BJ (cell line): ENCODE measurements around the gene FTSJ3. TPM values are rescaled to one million over a fixed set of nuclear protein-coding genes. Genes with fewer than 3 reads are reported as not detected.

Source experiments
- CTCF ChIA-PET: fragments of 350-600 bp; formaldehyde crosslinking; extraction: SDS; loops from one replicate; lab custom pipeline; 2021; ENCODE audit warnings: antibody characterized with exemption, inconsistent platforms; lab: Yijun Ruan, JAX
- POLR2A ChIA-PET: fragments of 300-600 bp; sonication (Branson Sonifier 250); formaldehyde crosslinking; extraction: SDS; loops from one replicate; lab custom pipeline; 2021; ENCODE audit warnings: antibody characterized with exemption; lab: Charles Lee
- DNase-seq: peaks from one replicate; pipeline ENCODE4 v3.0.0-alpha.2; 2011; ENCODE audit warnings: low read depth
- H3K27me3 ChIP-seq: 2 replicates; pipeline ENCODE4 v1.6.0; 2011; ENCODE audit warnings: low read length; ENCODE audit not compliant: control insufficient read depth, insufficient read depth
- H3K36me3 ChIP-seq: 2 replicates; pipeline ENCODE4 v1.5.1; 2011; ENCODE audit warnings: low read length; ENCODE audit not compliant: control insufficient read depth, insufficient read depth
- H3K4me3 ChIP-seq: 2 replicates; pipeline ENCODE4 v1.5.1; 2011; ENCODE audit warnings: low read depth, mild to moderate bottlenecking, control low read depth, low read length
- CTCF ChIP-seq: IDR thresholded peaks from 2 replicates; pipeline ENCODE4 v1.5.1; 2011; ENCODE audit warnings: low read depth, mild to moderate bottlenecking, control low read depth, inconsistent platforms, low read length, moderate library complexity; ENCODE audit not compliant: insufficient read depth
- polyA plus RNA-seq: library from polyadenylated mRNA; depleted of rRNA; stranded (reverse); fragments of >200 nt; gene quantifications from 2 replicates; pipeline ENCODE4 v1.2.3, GENCODE V29; 2011

FTSJ3 gene
- polyA plus RNA-seq, 1 experiment, result 42.1 TPM

- no peak for TF ChIP-seq CTCF
- DNase-seq, result no peak
- peaks cover 48% of the 10 kb centered on the region for H3K36me3 ChIP-seq
- CTCF ChIA-PET, result interaction anchor here (1.8 kb wide), 1 partner anchor 27 kb away, joined by 4 read pairs; no protein-coding TSS in a partner anchor
- POLR2A ChIA-PET, result no interaction called here
- no peak overlapping the region for H3K4me3 ChIP-seq
- no peaks in the 10 kb centered on the region for H3K27me3 ChIP-seq
Measured at GRCh38 chr17:63816669-63817068, 10.8 kb downstream of the FTSJ3 start.

- no peaks in the 10 kb centered on the region for H3K27me3 ChIP-seq
- DNase-seq, result no peak
- peaks cover 45% of the 10 kb centered on the region for H3K36me3 ChIP-seq
- H3K4me3 ChIP-seq, result no peak overlapping the region
- CTCF ChIA-PET, result interaction anchor here (1.8 kb wide), 1 partner anchor 27 kb away, joined by 4 read pairs; no protein-coding TSS in a partner anchor
- POLR2A ChIA-PET, result no interaction called here
- no peak for TF ChIP-seq CTCF
Measured at GRCh38 chr17:63816123-63816522, 11.3 kb downstream of the FTSJ3 start.

GRCh38 chr17:63809970-63810369, 17.5 kb downstream of the FTSJ3 start:
- H3K36me3 ChIP-seq, result peaks cover 18% of the 10 kb centered on the region
- TF ChIP-seq CTCF, result no peak
- H3K27me3 ChIP-seq, result no peaks in the 10 kb centered on the region
- DNase-seq, result no peak
- POLR2A ChIA-PET, result no interaction called here
- CTCF ChIA-PET, result interaction anchor here (1.3 to 1.5 kb wide), 2 partner anchors 13 to 16 kb away, joined by 3 read pairs; no protein-coding TSS in a partner anchor
- no peak overlapping the region for H3K4me3 ChIP-seq

GRCh38 chr17:63805591-63805990, 21.9 kb downstream of the FTSJ3 start:
- no peaks in the 10 kb centered on the region for H3K27me3 ChIP-seq
- CTCF ChIA-PET, result no interaction called here
- POLR2A ChIA-PET, result no interaction called here
- H3K4me3 ChIP-seq, result no peak overlapping the region
- no peak for TF ChIP-seq CTCF
- peaks cover 9% of the 10 kb centered on the region for H3K36me3 ChIP-seq
- DNase-seq, result no peak

- DNase-seq, result no peak
- CTCF ChIA-PET, result interaction anchor here (0.7 to 1.3 kb wide), 3 partner anchors 13 to 45 kb away, joined by 3 to 7 read pairs (median 3); no protein-coding TSS in a partner anchor
- Histone ChIP-seq H3K27me3 (no peaks in the 10 kb centered on the region), H3K4me3 (no peak overlapping the region), H3K36me3 (peaks cover 16% of the 10 kb centered on the region)
- POLR2A ChIA-PET, result no interaction called here
- TF ChIP-seq CTCF, result no peak
Measured at GRCh38 chr17:63804328-63804727, 23.1 kb downstream of the FTSJ3 start.
